PC-9 (cell line): ENCODE data around the gene IL12RB1. TPM values are rescaled to one million over a fixed set of nuclear protein-coding genes. Genes with fewer than 3 reads are reported as not detected.
"Not testable (repeated sequence)": the region's sequence is repeated elsewhere in the genome, so short reads cannot be mapped to it uniquely, and the experiment has no call there.

Experiments used
- BruUV-seq: library from RNA; stranded (reverse); fragments of 400-500 nt; replicated peaks from 2 replicates; lab custom pipeline; 2021; lab: Mats Ljungman, UMichigan
- CTCF ChIA-PET: fragments of 300-600 bp; sonication (Branson Sonifier 250); formaldehyde crosslinking; loops from one replicate; lab custom pipeline; 2022; ENCODE audit warnings: antibody characterized with exemption; lab: Charles Lee
- POLR2A ChIA-PET: fragments of 300-600 bp; sonication (Branson Sonifier 250); formaldehyde crosslinking; loops from one replicate; lab custom pipeline; 2022; ENCODE audit warnings: antibody characterized with exemption; ENCODE audit not compliant: unreplicated experiment; lab: Charles Lee
- DNase-seq, 2 experiments: peaks; one replicate each; pipeline versions ENCODE4 v3.0.0 to v3.0.0-alpha.2; 2015 to 2022; ENCODE audit warnings: mixed read lengths in 1 of 2
- H2AFZ ChIP-seq: fragments of 200-600 bp; sonication (generic); 2 replicates; pipeline ENCODE4 v1.8.1; 2017; ENCODE audit warnings: antibody characterized with exemption
- H3F3A ChIP-seq: fragments of 200-600 bp; sonication (generic); 2 replicates; pipeline ENCODE4 v1.8.1; 2017; ENCODE audit warnings: antibody characterized with exemption, mild to moderate bottlenecking, low read depth; ENCODE audit not compliant: insufficient read depth
- H3K27ac ChIP-seq: fragments of 200-600 bp; sonication (generic); 2 replicates; pipeline ENCODE4 v1.6.1; 2016; ENCODE audit warnings: mixed run types
- H3K27me3 ChIP-seq: fragments of 200-600 bp; sonication (generic); 2 replicates; pipeline ENCODE4 v1.6.1; 2016; ENCODE audit warnings: low read depth, mixed run types; ENCODE audit not compliant: insufficient read depth
- H3K36me3 ChIP-seq: fragments of 200-600 bp; sonication (generic); 2 replicates; pipeline ENCODE4 v1.6.1; 2016; ENCODE audit warnings: low read depth, mixed run types
- H3K4me1 ChIP-seq: fragments of 200-600 bp; sonication (generic); replicated peaks from 2 replicates; pipeline ENCODE4 v1.6.1; 2016; ENCODE audit warnings: mixed run types; ENCODE audit not compliant: insufficient read depth
- H3K4me2 ChIP-seq: fragments of 200-600 bp; sonication (generic); 2 replicates; pipeline ENCODE4 v1.6.1; 2017; ENCODE audit warnings: mixed run types
- H3K4me3 ChIP-seq: fragments of 200-600 bp; sonication (generic); 2 replicates; pipeline ENCODE4 v1.6.1; 2016; ENCODE audit warnings: mixed run types
- H3K79me2 ChIP-seq: fragments of 200-600 bp; sonication (generic); 2 replicates; pipeline ENCODE4 v1.6.1; 2017; ENCODE audit warnings: low read depth, mixed run types
- H3K9me2 ChIP-seq: fragments of 200-600 bp; sonication (generic); 2 replicates; pipeline ENCODE4 v1.8.1; 2017; ENCODE audit warnings: mild to moderate bottlenecking; ENCODE audit not compliant: insufficient read depth
- H3K9me3 ChIP-seq: fragments of 200-600 bp; sonication (generic); 2 replicates; pipeline ENCODE4 v1.8.1; 2016; ENCODE audit warnings: low read depth; ENCODE audit not compliant: insufficient read depth
- H4K20me1 ChIP-seq: fragments of 200-600 bp; sonication (generic); 2 replicates; pipeline ENCODE4 v1.8.1; 2017; ENCODE audit not compliant: insufficient read depth
- EZH2 ChIP-seq: fragments of 200-600 bp; sonication (generic); IDR thresholded peaks from 2 replicates; pipeline ENCODE4 v1.8.0; 2017; ENCODE audit warnings: antibody characterized with exemption, low read depth
- intact Hi-C: fragments of 100-400 bp; cut with micrococcal nuclease; formaldehyde crosslinking; loops from one replicate; pipeline ENCODE4 v1.10.0; 2022; ENCODE audit not compliant: unreplicated experiment
- total RNA-seq: library from RNA; stranded (reverse); gene quantifications from 2 replicates; pipeline ENCODE4 v1.2.3, GENCODE V29; 2021
- TF ChIP-seq, protein P1 (sequence below): fragments of 200-600 bp; sonication (generic); conservative IDR thresholded peaks from 2 replicates; pipeline ENCODE4 v1.6.1; 2017; ENCODE audit warnings: mixed run types, antibody characterized with exemption, mild to moderate bottlenecking, moderate library complexity

IL12RB1 gene
- total RNA-seq, 1 experiment from 2014 or later, result 0.55 TPM

DNA sequence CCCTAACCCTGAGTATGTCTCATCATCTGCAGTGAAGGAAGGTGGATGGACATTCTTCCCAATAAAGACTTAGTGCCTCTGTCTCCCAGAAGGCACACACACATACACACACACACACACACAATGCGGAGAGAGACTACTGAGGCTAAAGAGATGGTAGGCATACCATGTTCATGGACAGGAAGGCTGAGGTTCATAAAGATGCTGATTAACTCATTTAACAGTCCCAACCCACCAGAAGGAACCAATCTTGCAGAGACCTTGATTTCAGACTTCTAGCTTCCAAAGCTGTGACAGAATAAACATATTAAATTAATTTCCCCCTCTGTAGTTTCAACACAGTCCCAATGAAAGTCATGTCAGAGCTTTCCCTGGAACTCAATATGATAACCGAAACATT, 45.7 kb downstream of the IL12RB1 start:
- Histone ChIP-seq H3K27ac (no peak overlapping the region), H3K9me3 (no peaks in the 10 kb centered on the region), H3K27me3 (no peaks in the 10 kb centered on the region), H3K4me1 (peaks cover 8% of the 10 kb centered on the region), H3K79me2 (no peaks in the 10 kb centered on the region), H4K20me1 (no peaks in the 10 kb centered on the region), H3F3A (peaks cover 9% of the 10 kb centered on the region), H3K36me3 (no peaks in the 10 kb centered on the region), H2AFZ (no peak overlapping the region), H3K4me2 (no peak overlapping the region), H3K9me2 (no peaks in the 10 kb centered on the region), H3K4me3 (no peak overlapping the region)
- CTCF ChIA-PET, result no interaction called here
- POLR2A ChIA-PET, result no interaction called here
- TF ChIP-seq, protein P1, sequence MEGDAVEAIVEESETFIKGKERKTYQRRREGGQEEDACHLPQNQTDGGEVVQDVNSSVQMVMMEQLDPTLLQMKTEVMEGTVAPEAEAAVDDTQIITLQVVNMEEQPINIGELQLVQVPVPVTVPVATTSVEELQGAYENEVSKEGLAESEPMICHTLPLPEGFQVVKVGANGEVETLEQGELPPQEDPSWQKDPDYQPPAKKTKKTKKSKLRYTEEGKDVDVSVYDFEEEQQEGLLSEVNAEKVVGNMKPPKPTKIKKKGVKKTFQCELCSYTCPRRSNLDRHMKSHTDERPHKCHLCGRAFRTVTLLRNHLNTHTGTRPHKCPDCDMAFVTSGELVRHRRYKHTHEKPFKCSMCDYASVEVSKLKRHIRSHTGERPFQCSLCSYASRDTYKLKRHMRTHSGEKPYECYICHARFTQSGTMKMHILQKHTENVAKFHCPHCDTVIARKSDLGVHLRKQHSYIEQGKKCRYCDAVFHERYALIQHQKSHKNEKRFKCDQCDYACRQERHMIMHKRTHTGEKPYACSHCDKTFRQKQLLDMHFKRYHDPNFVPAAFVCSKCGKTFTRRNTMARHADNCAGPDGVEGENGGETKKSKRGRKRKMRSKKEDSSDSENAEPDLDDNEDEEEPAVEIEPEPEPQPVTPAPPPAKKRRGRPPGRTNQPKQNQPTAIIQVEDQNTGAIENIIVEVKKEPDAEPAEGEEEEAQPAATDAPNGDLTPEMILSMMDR, result no peak
- no peak for TF ChIP-seq EZH2
- no peak for DNase-seq
- intact Hi-C loops, result no loop called here
- BruUV-seq, result no TSS peak

DNA sequence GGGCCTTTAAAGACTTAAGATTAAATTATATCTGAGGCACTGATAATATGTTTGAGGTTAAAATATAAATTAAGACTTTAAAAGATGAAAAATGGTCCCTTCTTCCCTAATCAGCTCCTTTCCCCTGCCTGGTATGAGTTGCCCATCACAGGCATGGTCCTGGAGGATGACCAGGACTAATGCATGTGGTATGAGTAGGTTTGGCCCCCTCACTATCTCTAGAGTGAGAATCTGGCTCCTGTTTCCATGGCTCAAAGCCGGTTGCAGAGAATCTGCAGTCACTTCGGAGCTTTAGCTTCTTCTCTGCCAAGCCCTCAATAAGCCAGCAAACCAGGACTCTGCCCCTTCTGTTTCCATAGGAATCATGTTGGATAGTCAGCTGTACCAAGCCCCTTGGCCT, 54.6 kb downstream of the IL12RB1 start:
- H3K27ac ChIP-seq, H3K27me3 ChIP-seq, H4K20me1 ChIP-seq, POLR2A ChIA-PET, H3K36me3 ChIP-seq, H3K9me3 ChIP-seq, H2AFZ ChIP-seq, BruUV-seq, CTCF ChIA-PET, DNase-seq, H3K9me2 ChIP-seq, H3K4me3 ChIP-seq, H3K79me2 ChIP-seq, intact Hi-C loops, H3K4me2 ChIP-seq: not testable (repeated sequence)
- Histone ChIP-seq H3K4me1 (peaks cover 15% of the 10 kb centered on the region), H3F3A (peaks cover 36% of the 10 kb centered on the region)

DNA sequence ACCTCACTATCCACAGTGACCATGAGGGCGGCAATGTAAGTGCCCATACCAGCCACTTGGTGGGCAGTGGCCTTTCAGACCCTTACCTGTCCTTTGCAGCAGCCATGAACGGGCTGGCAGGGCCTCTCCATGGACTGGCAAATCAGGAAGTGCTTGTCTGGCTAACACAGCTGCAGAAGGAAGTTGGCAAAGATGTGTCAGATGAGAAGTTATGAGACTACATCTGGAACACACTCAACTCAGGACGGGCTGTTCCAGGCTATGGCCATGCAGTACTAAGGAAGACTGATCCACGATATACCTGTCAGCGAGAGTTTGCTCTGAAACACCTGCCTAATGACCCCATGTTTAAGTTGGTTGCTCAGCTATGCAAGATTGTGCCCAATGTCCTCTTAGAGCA, 55.3 kb downstream of the IL12RB1 start:
- CTCF ChIA-PET, H3K36me3 ChIP-seq, BruUV-seq, H3K4me3 ChIP-seq, intact Hi-C loops, H3K9me2 ChIP-seq, H3K9me3 ChIP-seq, H3K27me3 ChIP-seq, H3K4me2 ChIP-seq, POLR2A ChIA-PET, H2AFZ ChIP-seq, H3K27ac ChIP-seq, H3K79me2 ChIP-seq, DNase-seq, H4K20me1 ChIP-seq: not testable (repeated sequence)
- peaks cover 15% of the 10 kb centered on the region for H3K4me1 ChIP-seq
- H3F3A ChIP-seq, result peaks cover 37% of the 10 kb centered on the region

DNA sequence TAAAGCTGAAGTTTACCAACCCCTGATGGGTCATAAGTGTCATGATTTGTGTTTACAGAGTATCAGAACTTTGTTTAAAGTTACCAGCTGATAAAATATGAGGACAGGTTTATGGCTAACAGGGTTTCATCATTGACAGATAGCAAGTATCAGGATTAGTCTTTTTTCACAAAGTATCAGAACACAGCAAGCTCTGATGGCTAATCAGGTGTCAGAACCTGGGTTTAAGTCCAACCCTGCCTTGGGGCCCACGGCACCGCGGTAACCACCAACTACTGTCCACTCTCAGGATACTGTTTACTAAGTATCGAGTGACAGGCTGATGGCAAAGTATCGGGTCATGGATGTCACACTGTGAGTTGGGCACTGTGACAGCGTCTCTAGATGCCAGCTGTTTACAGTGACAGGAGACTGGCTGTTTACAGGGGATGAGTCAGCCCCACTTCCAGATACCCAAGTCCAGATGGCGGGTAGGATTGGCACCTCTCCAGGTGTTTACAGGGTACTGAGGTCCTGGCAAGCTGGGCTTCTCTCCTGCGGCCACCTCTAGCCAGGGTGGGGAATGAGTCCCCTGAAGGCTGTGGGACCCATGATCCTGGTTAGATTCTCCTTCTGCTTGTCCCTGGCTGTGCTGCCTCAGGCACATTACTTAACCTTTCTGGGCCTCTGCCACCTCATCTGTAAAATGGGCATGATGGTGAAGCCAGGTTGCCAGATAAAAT, 57.0 kb downstream of the IL12RB1 start:
- H3K4me2 ChIP-seq, result peak overlapping the region; percentile 51
- H3F3A ChIP-seq, result peaks cover 34% of the 10 kb centered on the region
- H2AFZ ChIP-seq, result no peak overlapping the region
- TF ChIP-seq, protein P1, result no peak
- no peak for TF ChIP-seq EZH2
- BruUV-seq, result no TSS peak
- peak overlapping the region; percentile 80 for H3K27ac ChIP-seq
- intact Hi-C loops, result no loop called here
- peaks cover 15% of the 10 kb centered on the region for H3K4me1 ChIP-seq
- H3K9me3 ChIP-seq, result no peaks in the 10 kb centered on the region
- ChIA-PET POLR2A (no interaction called here), CTCF (no interaction called here)
- no peaks in the 10 kb centered on the region for H3K36me3 ChIP-seq
- no peaks in the 10 kb centered on the region for H4K20me1 ChIP-seq
- H3K79me2 ChIP-seq, result no peaks in the 10 kb centered on the region
- DNase-seq, result peak; percentile 60 to 97
- H3K9me2 ChIP-seq, result no peaks in the 10 kb centered on the region
- no peak overlapping the region for H3K4me3 ChIP-seq
- H3K27me3 ChIP-seq, result no peaks in the 10 kb centered on the region
